H1 (cell line): Measurements from ENCODE around the gene PXT1. TPM values are rescaled to one million over a fixed set of nuclear protein-coding genes. Genes with fewer than 3 reads are reported as not detected.

Source experiments
- CTCF ChIA-PET: fragments of 300-600 bp; sonication (Branson Sonifier 250); formaldehyde crosslinking; loops from one replicate; lab custom pipeline; 2021; ENCODE audit not compliant: partially characterized antibody; lab: Charles Lee
- POLR2A ChIA-PET: fragments of 300-600 bp; sonication (Branson Sonifier 250); formaldehyde crosslinking; loops from one replicate; lab custom pipeline; 2021; ENCODE audit warnings: inconsistent platforms; ENCODE audit not compliant: partially characterized antibody; lab: Charles Lee
- DNase-seq, 2 experiments: peaks; one replicate each; pipeline versions ENCODE4 v3.0.0 to v3.0.0-alpha.2; 2010 to 2022; ENCODE audit warnings: low spot score in 2 of 2, low read depth in 1 of 2, mixed read lengths in 1 of 2
- FAIRE-seq: peaks from 2 replicates; lab custom pipeline; 2011; peaks lifted over from hg19 to GRCh38; lab: Jason Lieb, UNC
- H2AFZ ChIP-seq: 2 replicates; pipeline ENCODE4 v1.8.1; 2012; ENCODE audit warnings: low read length, inconsistent platforms
- H2AK5ac ChIP-seq: 2 replicates; pipeline ENCODE4 v1.6.1; 2013; ENCODE audit warnings: low read depth, low read length
- H2BK120ac ChIP-seq: replicated peaks from 2 replicates; pipeline ENCODE3; 2013; ENCODE audit warnings: low read depth, low read length, inconsistent platforms
- H2BK12ac ChIP-seq: 2 replicates; pipeline ENCODE4 v1.6.1; 2013; ENCODE audit warnings: low read depth, low read length
- H2BK15ac ChIP-seq: 2 replicates; pipeline ENCODE4 v1.6.1; 2013; ENCODE audit warnings: low read length
- H2BK20ac ChIP-seq: 2 replicates; pipeline ENCODE4 v1.6.1; 2013; ENCODE audit warnings: low read length
- H2BK5ac ChIP-seq: 2 replicates; pipeline ENCODE4 v1.6.1; 2013; ENCODE audit warnings: low read depth, low read length
- H3K14ac ChIP-seq: 2 replicates; pipeline ENCODE4 v1.6.1; 2013; ENCODE audit warnings: inconsistent platforms; ENCODE audit not compliant: insufficient read length
- H3K18ac ChIP-seq: 2 replicates; pipeline ENCODE4 v1.6.1; 2013; ENCODE audit warnings: low read length; ENCODE audit errors: extremely low read depth
- H3K23ac ChIP-seq: 2 replicates; pipeline ENCODE4 v1.6.1; 2013; ENCODE audit warnings: inconsistent platforms; ENCODE audit not compliant: insufficient read length
- H3K23me2 ChIP-seq: 2 replicates; pipeline ENCODE4 v1.6.1; 2013; ENCODE audit warnings: low read depth, low read length
- H3K27ac ChIP-seq: 2 replicates; pipeline ENCODE4 v1.6.1; 2011; ENCODE audit warnings: low read depth, low read length, inconsistent platforms
- H3K27me3 ChIP-seq, 4 experiments: replicated peaks in 1 of 4; 1 replicate in 1 of 4; 2 replicates in 3 of 4; pipeline versions ENCODE4 v1.6.1 to v1.8.1; 2011 to 2013; ENCODE audit warnings: low read length in 3 of 4, mild to moderate bottlenecking in 3 of 4, inconsistent platforms in 2 of 4, mixed read lengths in 2 of 4, moderate library complexity in 1 of 4; ENCODE audit not compliant: control insufficient read depth in 3 of 4, insufficient read depth in 3 of 4; ENCODE audit errors: extremely low read depth in 1 of 4
- H3K36me3 ChIP-seq, 4 experiments: 2 replicates each; pipeline versions ENCODE4 v1.6.1 to v1.8.1; 2011 to 2013; ENCODE audit warnings: mild to moderate bottlenecking in 4 of 4, low read length in 3 of 4, moderate library complexity in 2 of 4, control low read depth in 1 of 4, inconsistent platforms in 1 of 4; ENCODE audit not compliant: insufficient read depth in 4 of 4, control insufficient read depth in 2 of 4
- H3K4ac ChIP-seq: replicated peaks from 2 replicates; pipeline ENCODE3; 2013; ENCODE audit warnings: low read length, low read depth, mixed read lengths, inconsistent platforms; ENCODE audit not compliant: insufficient read length
- H3K4me1 ChIP-seq, 4 experiments: replicated peaks in 1 of 4; 1 replicate in 1 of 4; 2 replicates in 3 of 4; pipeline versions ENCODE4 v1.6.1 to v1.8.1; 2011 to 2013; ENCODE audit warnings: low read length in 3 of 4, inconsistent platforms in 2 of 4, mixed read lengths in 1 of 4; ENCODE audit not compliant: insufficient read depth in 4 of 4, control insufficient read depth in 3 of 4
- H3K4me2 ChIP-seq, 2 experiments: 2 replicates each; pipeline versions ENCODE4 v1.6.1 to v1.8.1; 2011 to 2013; ENCODE audit warnings: low read depth in 2 of 2, low read length in 2 of 2, control low read depth in 1 of 2, inconsistent platforms in 1 of 2, mild to moderate bottlenecking in 1 of 2; ENCODE audit not compliant: insufficient read depth in 1 of 2
- H3K4me3 ChIP-seq, 4 experiments: fragments of 200-600, 300-600 bp in 1 of 4; sonication (generic), shearing (Covaris generic), sonication (Bioruptor Twin) in 1 of 4; 2 replicates each; pipeline versions ENCODE4 v1.5.1 to v1.8.1; 2011 to 2016; ENCODE audit warnings: low read length in 4 of 4, low read depth in 3 of 4, control low read depth in 2 of 4, inconsistent platforms in 2 of 4, mild to moderate bottlenecking in 2 of 4, mixed read lengths in 1 of 4, moderate library complexity in 1 of 4; ENCODE audit not compliant: insufficient read depth in 2 of 4; ENCODE audit errors: extremely low read depth in 1 of 4
- H3K56ac ChIP-seq: replicated peaks from 2 replicates; pipeline ENCODE3; 2013; ENCODE audit warnings: low read depth, mild to moderate bottlenecking, mixed read lengths, low read length, inconsistent platforms; ENCODE audit not compliant: insufficient read length
- H3K79me1 ChIP-seq: 2 replicates; pipeline ENCODE4 v1.6.1; 2013; ENCODE audit warnings: low read depth, low read length, control low read depth
- H3K79me2 ChIP-seq, 2 experiments: 2 replicates each; pipeline versions ENCODE4 v1.6.1 to v1.8.1; 2012 to 2013; ENCODE audit warnings: low read length in 2 of 2, mild to moderate bottlenecking in 2 of 2, inconsistent platforms in 1 of 2; ENCODE audit not compliant: insufficient read depth in 2 of 2, control insufficient read depth in 1 of 2
- H3K9ac ChIP-seq, 4 experiments: replicated peaks in 1 of 4; 1 replicate in 1 of 4; 2 replicates in 3 of 4; pipeline versions ENCODE4 v1.6.1 to v1.8.1; 2011 to 2013; ENCODE audit warnings: low read depth in 3 of 4, low read length in 3 of 4, control low read depth in 2 of 4, mild to moderate bottlenecking in 2 of 4, moderate library complexity in 2 of 4, inconsistent platforms in 1 of 4; ENCODE audit errors: extremely low read depth in 1 of 4
- H3K9me3 ChIP-seq, 2 experiments: 2 replicates each; pipeline versions ENCODE4 v1.6.1 to v1.8.1; 2012 to 2013; ENCODE audit warnings: mild to moderate bottlenecking in 2 of 2, moderate library complexity in 2 of 2, control low read depth in 1 of 2, inconsistent platforms in 1 of 2, low read depth in 1 of 2, low read length in 1 of 2, mixed read lengths in 1 of 2; ENCODE audit not compliant: insufficient read depth in 2 of 2
- H4K20me1 ChIP-seq, 2 experiments: replicated peaks in 1 of 2; 2 replicates each; pipeline versions ENCODE3 to v1.8.1; 2011 to 2013; ENCODE audit warnings: inconsistent platforms in 2 of 2, low read length in 2 of 2, mild to moderate bottlenecking in 1 of 2; ENCODE audit not compliant: insufficient read depth in 2 of 2, control insufficient read depth in 1 of 2
- H4K5ac ChIP-seq: 2 replicates; pipeline ENCODE4 v1.6.1; 2013; ENCODE audit warnings: low read length, low read depth, mixed read lengths, inconsistent platforms; ENCODE audit not compliant: insufficient read length
- H4K8ac ChIP-seq: 2 replicates; pipeline ENCODE4 v1.8.0; 2013; ENCODE audit warnings: mild to moderate bottlenecking, moderate library complexity, low read length, inconsistent platforms; ENCODE audit not compliant: insufficient read depth; ENCODE audit errors: extremely low read depth
- H4K91ac ChIP-seq: replicated peaks from 2 replicates; pipeline ENCODE3; 2013; ENCODE audit warnings: low read length, mixed read lengths, inconsistent platforms; ENCODE audit not compliant: insufficient read length
- BRCA1 ChIP-seq: IDR thresholded peaks from 2 replicates; pipeline ENCODE4 v1.6.1; 2012; ENCODE audit warnings: low read depth, low read length, improper control_type of control experiment
- CBX5 ChIP-seq: fragments of 300-800, 300-1000 bp; sonication (generic); IDR thresholded peaks from 2 replicates; pipeline ENCODE4 v1.7.1; 2016; ENCODE audit warnings: antibody characterized with exemption, low read length, low read depth
- CBX8 ChIP-seq: fragments of 300-800, 300-1000 bp; sonication (generic); IDR thresholded peaks from 2 replicates; pipeline ENCODE4 v1.7.1; 2016; ENCODE audit warnings: low read depth, low read length, borderline replicate concordance
- CHD1 ChIP-seq: IDR thresholded peaks from 2 replicates; pipeline ENCODE4 v1.6.1; 2012; ENCODE audit warnings: low read depth, low read length, improper control_type of control experiment
- CTBP2 ChIP-seq: IDR thresholded peaks from 2 replicates; pipeline ENCODE4 v1.7.0; 2011; ENCODE audit warnings: borderline replicate concordance, mild to moderate bottlenecking, moderate library complexity, mixed read lengths, low read length; ENCODE audit not compliant: insufficient read depth, insufficient read length
- EGR1 ChIP-seq: IDR thresholded peaks from 2 replicates; pipeline ENCODE4 v1.6.1; 2011; ENCODE audit warnings: low read depth, low read length, borderline replicate concordance
- FOSL1 ChIP-seq: IDR thresholded peaks from 2 replicates; pipeline ENCODE4 v1.6.1; 2011; ENCODE audit warnings: mild to moderate bottlenecking, low read depth, low read length, moderate library complexity; ENCODE audit not compliant: insufficient read depth
- GTF2F1 ChIP-seq: IDR thresholded peaks from 2 replicates; pipeline ENCODE4 v1.6.1; 2012; ENCODE audit warnings: low read depth, low read length, improper control_type of control experiment, borderline replicate concordance
- NRF1 ChIP-seq: IDR thresholded peaks from 2 replicates; pipeline ENCODE4 v1.6.1; 2011; ENCODE audit warnings: mild to moderate bottlenecking, low read depth, low read length, improper control_type of control experiment
- POLR2AphosphoS5 ChIP-seq: IDR thresholded peaks from 2 replicates; pipeline ENCODE4 v1.6.1; 2011; ENCODE audit warnings: low read depth, low read length
- RAD21 ChIP-seq, 2 experiments: IDR thresholded peaks in 1 of 2; conservative IDR thresholded peaks in 1 of 2; 2 replicates each; pipeline ENCODE4 v1.6.1; 2011; ENCODE audit warnings: low read depth in 2 of 2, low read length in 2 of 2, improper control_type of control experiment in 1 of 2, inconsistent platforms in 1 of 2, mild to moderate bottlenecking in 1 of 2, moderate library complexity in 1 of 2
- RXRA ChIP-seq: IDR thresholded peaks from 2 replicates; pipeline ENCODE4 v1.6.1; 2011; ENCODE audit warnings: low read depth, mild to moderate bottlenecking, low read length, moderate library complexity; ENCODE audit not compliant: insufficient read depth
- SP1 ChIP-seq: IDR thresholded peaks from 2 replicates; pipeline ENCODE4 v1.6.1; 2011; ENCODE audit warnings: low read depth, low read length
- SUZ12 ChIP-seq: fragments of 200-600 bp; sonication (generic); IDR thresholded peaks from 2 replicates; pipeline ENCODE4 v1.6.1; 2012; ENCODE audit warnings: mild to moderate bottlenecking, inconsistent platforms, low read length, moderate library complexity, mixed read lengths
- ZNF274 ChIP-seq: IDR thresholded peaks from 2 replicates; pipeline ENCODE4 v1.7.0; 2012; ENCODE audit warnings: low read length, borderline replicate concordance; ENCODE audit errors: extremely low read depth
- WGBS, 2 experiments: shearing (Covaris generic) in 1 of 2; methylation state at CpG; one replicate each; pipeline versions ENCODE4 v1.1.6 to v1.1.7; 2013 to 2015; ENCODE audit warnings: low lambda C conversion rate in 2 of 2, mixed read lengths in 2 of 2, inconsistent platforms in 1 of 2, low coverage in 1 of 2, missing lambda C conversion rate in 1 of 2; ENCODE audit not compliant: insufficient replicate concordance in 2 of 2, insufficient coverage in 1 of 2, insufficient read length in 1 of 2; ENCODE audit errors: extremely low coverage in 1 of 2, missing lambda C conversion rate in 1 of 2; 5-methylcytosine and 5-hydroxymethylcytosine counted together
- polyA plus RNA-seq, 7 experiments: library from polyadenylated mRNA; depleted of rRNA in 3 of 7; stranded (reverse) in 5 of 7; unstranded in 2 of 7; fragments of >200 nt in 5 of 7; fragments of 200-250 nt in 2 of 7; gene quantifications; 1 replicate in 5 of 7; 2 replicates in 1 of 7; 4 replicates in 1 of 7; pipeline versions ENCODE4 v1.2.1 to v1.2.3, GENCODE V29; 2011 to 2013; ENCODE audit warnings: missing spikeins in 2 of 7, mixed read lengths in 2 of 7
- total RNA-seq: library from RNA; stranded (reverse); fragmentation: NEBNext Ultra II Directional; extraction: Animal tissue kit (Norgen Biotek cat#: 25700); gene quantifications from 2 replicates; pipeline ENCODE4 v1.2.1, GENCODE V29; 2021

The PXT1 gene
- total and polyA plus RNA-seq, 2 of the 8 experiments (the other 6 are each of a cell fraction or from before 2014, with no cell fraction given) = 0.06 TPM; not detected in 1

GRCh38 chr6:36382976-36383375 lies 59.7 kb downstream of the PXT1 start:
- H2BK12ac ChIP-seq = no peak overlapping the region
- no peaks in the 10 kb centered on the region for H3K9me3 ChIP-seq
- H2BK15ac ChIP-seq = no peak overlapping the region
- no peak overlapping the region for H3K4ac ChIP-seq
- H3K4me3 ChIP-seq = no peak overlapping the region
- H3K4me1 ChIP-seq = peaks cover 0 to 8% (median under 1%) of the 10 kb centered on the region in 4 experiments; a peak in 4 of 7 replicates
- no peak overlapping the region for H3K56ac ChIP-seq
- H4K8ac ChIP-seq = no peak overlapping the region
- H3K4me2 ChIP-seq = no peak overlapping the region
- no peak overlapping the region for H3K9ac ChIP-seq
- ChIA-PET POLR2A (no interaction called here), CTCF (interaction anchor here (0.7 kb wide), 1 partner anchor 243 kb away, joined by 3 read pairs; no protein-coding TSS in a partner anchor)
- H4K91ac ChIP-seq = no peak overlapping the region
- 72% methylated on average over 4 of the region's 4 CpGs; no CpG with 5 or more reads in 1 of the 2 experiments for WGBS, 2 experiments
- no peak overlapping the region for H2AK5ac ChIP-seq
- no peak overlapping the region for H3K18ac ChIP-seq
- peaks cover 12% of the 10 kb centered on the region for H3K23me2 ChIP-seq
- no peak overlapping the region for H2BK5ac ChIP-seq
- DNase-seq = no peak
- no peak overlapping the region for H2BK20ac ChIP-seq
- H4K20me1 ChIP-seq = no peaks in the 10 kb centered on the region
- H4K5ac ChIP-seq = no peak overlapping the region
- no peak overlapping the region for H2AFZ ChIP-seq
- H3K27ac ChIP-seq = no peak overlapping the region
- H2BK120ac ChIP-seq = no peak overlapping the region
- no peaks in the 10 kb centered on the region for H3K79me2 ChIP-seq
- FAIRE-seq = no peak
- no peak overlapping the region for H3K23ac ChIP-seq
- H3K27me3 ChIP-seq = peaks cover 9 to 29% (median 27%) of the 10 kb centered on the region in 4 experiments
- no peaks in the 10 kb centered on the region for H3K79me1 ChIP-seq
- H3K14ac ChIP-seq = no peak overlapping the region
- H3K36me3 ChIP-seq = no peaks in the 10 kb centered on the region
- TF ChIP-seq NRF1 = no peak
- no peak for TF ChIP-seq CBX5
- no peak for TF ChIP-seq FOSL1
- no peak for TF ChIP-seq POLR2AphosphoS5
- TF ChIP-seq SP1 = no peak
- TF ChIP-seq CBX8 = no peak
- no peak for TF ChIP-seq EGR1
- no peak for TF ChIP-seq CHD1
- no peak for TF ChIP-seq RAD21 (IDR thresholded peaks at IDR 0.05 in 1 of 2, conservative IDR thresholded peaks at IDR 0.05 in 1 of 2; ENCODE audit: low read depth in 2 of 2, low read length in 2 of 2)
- no peak for TF ChIP-seq GTF2F1
- TF ChIP-seq ZNF274 = no peak
- no peak for TF ChIP-seq RXRA
- TF ChIP-seq CTBP2 = no peak
- no peak for TF ChIP-seq SUZ12
- no peak for TF ChIP-seq BRCA1
